T47D (cell line): ENCODE data around the gene SLC8A2.

ENCODE experiments used
- DNase-seq, 2 experiments: peaks; one replicate each; pipeline versions ENCODE4 v3.0.0 to v3.0.0-alpha.2; 2011 to 2012; ENCODE audit warnings: low read depth in 1 of 2, low spot score in 1 of 2
- JUND ChIP-seq: IDR thresholded peaks from 2 replicates; pipeline ENCODE4 v1.6.1; 2012; ENCODE audit warnings: low read depth
- in situ Hi-C: cut with HindIII; loops from 2 replicates; pipeline ENCODE4 v1.10.0; 2016; ENCODE audit warnings: low sequenced_read_pairs, low pct_unique_long_range_greater_than_20kb

The SLC8A2 gene

GRCh38 chr19:47510516-47511127 lies 38.9 kb upstream of the SLC8A2 start:
- DNase-seq = peak in 1 of 2 experiments; percentile 22
- in situ Hi-C loops = no loop called here
- no peak for TF ChIP-seq JUND

GRCh38 chr19:47509973-47510372 lies 38.3 kb upstream of the SLC8A2 start:
- TF ChIP-seq JUND = no peak
- peak in 1 of 2 experiments; percentile 76 for DNase-seq
- in situ Hi-C loops = no loop called here

DNA sequence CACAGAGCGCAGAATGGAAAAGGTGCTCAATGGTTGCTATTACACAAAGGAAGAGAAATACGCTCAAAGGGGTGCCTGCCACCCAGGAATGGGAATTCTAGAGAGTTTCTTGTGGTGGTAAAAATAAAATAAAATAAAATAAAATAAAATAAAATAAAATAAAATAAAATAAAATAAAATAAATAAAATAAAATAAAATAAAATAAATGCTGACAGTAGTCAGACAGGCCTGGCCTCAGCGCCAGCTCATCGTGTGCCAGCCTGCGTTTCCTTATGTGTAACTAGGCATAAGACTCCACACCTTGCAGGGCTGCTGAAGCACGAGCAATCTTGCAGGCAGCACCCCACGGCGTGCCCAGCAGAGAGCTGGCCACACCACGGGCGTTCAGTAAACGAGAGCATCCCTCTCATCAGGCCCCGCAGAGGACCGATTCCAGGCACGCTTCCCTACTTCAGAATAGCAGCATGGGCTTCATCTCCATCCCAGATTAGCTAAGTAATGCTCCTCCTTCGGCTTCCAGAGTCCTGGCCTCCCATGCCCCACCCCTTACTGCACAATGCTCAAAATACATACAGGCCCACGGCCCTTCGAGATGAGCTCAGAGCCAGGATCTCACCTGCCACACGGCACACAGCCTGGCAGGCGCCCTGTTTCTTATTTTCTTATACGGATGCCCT lies 37.6 kb upstream of the SLC8A2 start:
- DNase-seq = no peak
- in situ Hi-C loops = no loop called here
- no peak for TF ChIP-seq JUND

GRCh38 chr19:47508721-47509120 lies 37.0 kb upstream of the SLC8A2 start:
- TF ChIP-seq JUND = no peak
- no peak for DNase-seq
- in situ Hi-C loops = no loop called here

DNA sequence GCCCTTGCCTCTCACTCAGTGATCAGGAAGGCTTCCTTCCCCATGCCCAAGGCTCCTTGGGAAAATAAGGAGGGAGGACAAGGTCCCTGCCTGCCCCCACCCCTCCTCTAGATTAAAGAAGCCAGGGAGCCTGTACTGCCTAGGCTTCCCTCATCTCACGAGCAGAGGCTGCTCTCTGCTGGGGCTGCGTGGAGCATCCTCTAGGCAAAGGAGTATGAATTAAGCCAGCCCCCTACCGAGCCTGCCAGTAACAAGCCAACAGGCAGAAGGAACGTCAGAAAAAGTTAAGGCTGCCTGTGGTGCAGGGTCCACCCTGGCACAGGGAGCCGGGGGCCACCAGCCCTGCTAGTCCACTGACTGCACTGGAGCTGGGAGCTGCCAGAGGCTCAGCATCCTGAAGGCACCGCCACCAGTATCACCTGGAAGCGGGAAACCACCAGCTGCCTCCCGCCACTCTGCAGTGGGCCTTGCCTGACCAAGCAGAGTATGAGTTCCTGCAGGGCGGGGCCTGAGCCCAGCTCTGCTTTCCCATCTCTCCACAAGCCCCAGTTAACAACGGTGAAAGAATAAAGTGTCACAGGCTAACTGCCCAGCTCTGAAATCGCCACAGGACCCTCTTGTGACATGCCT lies 36.3 kb upstream of the SLC8A2 start:
- peak in 1 of 2 experiments; percentile 58 for DNase-seq
- in situ Hi-C loops = no loop called here
- no peak for TF ChIP-seq JUND

DNA sequence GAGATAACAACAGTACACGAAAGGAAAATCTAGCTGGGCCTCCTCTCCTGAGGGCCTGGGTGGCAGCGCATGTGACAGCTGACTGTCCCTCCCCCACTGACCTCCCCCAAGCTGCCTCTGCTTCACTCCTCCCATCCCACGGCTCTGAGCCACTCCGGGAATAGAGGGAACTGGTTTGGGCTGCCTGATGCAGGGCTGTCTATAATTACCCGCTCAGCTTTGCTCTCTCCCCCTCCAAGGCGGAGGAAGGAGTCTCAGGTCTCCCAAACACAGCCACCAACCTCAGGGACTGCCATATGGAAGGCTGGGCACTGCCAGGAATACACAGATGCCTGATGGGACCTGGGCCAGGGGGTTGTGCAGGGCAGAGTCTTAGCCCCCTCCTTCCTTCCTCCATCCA lies 35.3 kb upstream of the SLC8A2 start:
- in situ Hi-C loops = no loop called here
- DNase-seq = peak; percentile 41 to 90
- no peak for TF ChIP-seq JUND

DNA sequence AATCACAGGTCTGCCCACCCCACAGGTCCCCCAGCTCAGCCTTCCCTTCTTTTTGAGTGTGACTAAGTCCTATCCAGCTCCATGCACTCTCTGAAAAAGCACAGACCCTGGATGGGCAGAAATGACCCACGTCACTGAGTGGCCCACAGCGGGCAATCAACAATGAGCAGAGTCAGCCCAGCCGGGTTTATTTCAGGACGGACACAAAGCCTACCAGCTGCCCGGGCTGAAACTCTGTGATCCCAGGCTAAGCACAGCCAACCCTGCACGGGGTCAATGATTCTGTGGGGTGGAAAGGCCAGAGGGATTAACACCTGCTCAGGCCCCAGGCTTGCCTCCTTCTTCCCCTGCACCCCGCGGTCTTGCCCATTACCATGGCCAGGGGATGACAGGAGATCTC lies 34.8 kb upstream of the SLC8A2 start:
- no peak for DNase-seq
- in situ Hi-C loops = no loop called here
- no peak for TF ChIP-seq JUND

- in situ Hi-C loops = no loop called here
- DNase-seq = no peak
- TF ChIP-seq JUND = no peak
Observed at GRCh38 chr19:47505506-47505905, 33.8 kb upstream of the SLC8A2 start.

DNA sequence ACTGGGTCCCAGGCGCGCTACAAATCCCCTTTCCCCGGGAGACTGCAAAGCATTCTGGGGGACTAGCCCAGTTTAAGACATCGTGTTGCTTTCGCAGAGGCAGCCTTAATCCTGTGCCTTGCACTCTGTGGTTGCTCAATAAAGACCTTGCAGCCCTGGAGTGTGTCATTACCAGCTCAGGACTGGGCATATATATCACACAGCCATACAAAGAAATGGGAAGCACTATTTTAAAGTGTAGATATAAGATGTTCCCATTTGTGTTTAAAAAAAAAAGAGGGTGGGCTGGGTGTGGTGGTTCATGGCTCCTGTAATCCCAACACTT lies 32.1 kb upstream of the SLC8A2 start:
- in situ Hi-C loops = no loop called here
- no peak for TF ChIP-seq JUND
- DNase-seq = no peak

DNA sequence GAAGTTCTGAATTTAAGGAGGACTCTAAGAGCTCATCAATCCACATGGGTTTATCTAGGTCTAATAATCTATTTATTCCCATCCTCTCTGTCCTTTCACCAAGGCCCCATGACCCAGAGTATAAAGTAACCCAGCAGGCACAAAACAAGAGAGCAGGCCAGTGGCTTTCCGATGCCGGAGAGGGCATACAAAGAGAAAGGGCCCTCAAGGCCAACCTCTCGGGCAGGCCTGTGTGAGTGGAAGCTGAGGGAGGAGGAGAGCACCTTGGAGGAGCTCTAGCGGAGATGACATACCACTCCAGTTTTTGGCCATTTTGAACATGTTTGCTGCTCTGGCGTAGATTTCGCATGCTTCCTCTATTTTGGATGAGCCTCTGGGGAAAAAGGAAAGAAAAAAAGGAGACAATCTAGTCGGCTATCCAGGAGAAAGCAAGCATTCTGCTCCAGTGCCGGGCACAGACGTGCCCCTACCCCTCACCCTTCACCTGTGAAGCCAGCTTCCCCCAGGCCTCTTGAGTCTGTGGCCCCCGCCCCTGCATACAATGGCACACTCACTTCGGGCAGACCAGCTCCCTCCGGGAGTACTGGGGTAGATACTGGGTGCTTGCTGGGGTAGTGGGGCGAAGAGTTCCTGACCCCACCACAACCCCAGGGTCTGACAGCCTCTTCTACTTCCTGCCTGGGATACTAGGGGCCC lies 31.6 kb upstream of the SLC8A2 start:
- TF ChIP-seq JUND = no peak

DNA sequence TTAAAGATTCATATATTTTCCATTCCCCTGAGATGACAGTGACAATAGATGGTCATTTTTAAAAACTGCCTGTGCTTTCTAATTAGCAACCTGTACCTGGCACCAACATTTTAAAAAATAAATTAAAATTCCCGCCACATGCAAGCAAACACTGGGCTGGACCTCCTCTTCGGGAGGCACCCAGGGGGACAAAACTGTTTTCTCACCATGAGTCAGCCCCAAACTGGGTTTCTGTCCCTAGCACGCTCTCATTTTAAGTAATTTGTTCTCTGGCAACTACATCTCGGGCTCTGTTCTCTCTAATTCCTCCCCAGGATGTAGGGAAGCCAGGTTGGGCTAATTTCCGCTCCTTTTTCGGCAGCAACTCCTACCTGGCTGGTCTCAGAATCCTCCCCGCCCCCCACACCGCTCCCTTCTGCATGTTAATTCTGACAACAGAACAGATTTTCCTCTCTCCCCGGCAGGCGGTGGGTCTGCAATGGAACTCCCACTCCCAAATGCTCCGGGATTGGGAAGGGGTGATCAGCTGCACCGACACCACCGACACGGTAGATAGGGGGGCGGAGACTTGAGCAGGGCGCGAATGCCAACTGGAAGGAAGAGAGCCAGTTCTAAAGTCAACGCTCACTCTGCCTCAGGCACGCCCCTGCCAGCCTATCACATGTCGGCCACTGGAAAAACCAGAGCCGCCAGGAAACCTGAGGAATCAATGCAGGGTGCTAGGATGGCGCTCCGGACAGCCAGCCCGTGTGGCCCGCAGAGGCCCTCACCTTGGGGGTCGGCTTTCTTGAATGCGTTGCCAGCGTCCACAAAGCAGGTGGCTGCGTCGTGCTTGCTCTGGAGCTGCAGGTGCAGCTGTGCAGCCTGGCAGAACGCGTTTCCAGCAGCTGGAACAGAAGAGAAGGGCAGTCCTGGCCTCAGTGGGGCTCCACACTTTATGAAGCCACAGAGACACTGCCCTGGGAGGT lies 28.5 kb upstream of the SLC8A2 start:
- in situ Hi-C loops = no loop called here

More for the DNA sequence above, 31.6 kb upstream of the SLC8A2 start:
- in situ Hi-C loops = no loop called here
- DNase-seq = no peak

GRCh38 chr19:47499371-47499770 lies 27.7 kb upstream of the SLC8A2 start:
- in situ Hi-C loops = no loop called here
- no peak for DNase-seq
- no peak for TF ChIP-seq JUND

More for the DNA sequence above, 28.5 kb upstream of the SLC8A2 start:
- peak; percentile 61 to 81 for DNase-seq
- no peak for TF ChIP-seq JUND

- in situ Hi-C loops = no loop called here
Observed at GRCh38 chr19:47498561-47498960, 26.9 kb upstream of the SLC8A2 start.

More at GRCh38 chr19:47498561-47498960, 26.9 kb upstream of the SLC8A2 start:
- DNase-seq = no peak
- TF ChIP-seq JUND = no peak
